HUES64 (cell line): Measurements from ENCODE around the gene SFN.
A peak's percentile ranks its signal among the peaks of the same experiment; 100 is the strongest.
"Not testable (repeated sequence)": the region's sequence is repeated elsewhere in the genome, so short reads cannot be mapped to it uniquely, and the experiment has no call there.

ENCODE experiments used
- H3K27ac ChIP-seq: 2 replicates; pipeline ENCODE4 v1.7.0; 2013; ENCODE audit warnings: low read depth, low read length, inconsistent platforms
- H3K27me3 ChIP-seq: 2 replicates; pipeline ENCODE4 v1.6.1; 2013; ENCODE audit warnings: mild to moderate bottlenecking, low read length; ENCODE audit not compliant: insufficient read depth
- H3K36me3 ChIP-seq: 2 replicates; pipeline ENCODE4 v1.6.1; 2013; ENCODE audit warnings: mild to moderate bottlenecking, low read length; ENCODE audit not compliant: insufficient read depth
- H3K4me1 ChIP-seq: 2 replicates; pipeline ENCODE4 v1.6.1; 2013; ENCODE audit warnings: mild to moderate bottlenecking, low read length, moderate library complexity; ENCODE audit not compliant: insufficient read depth
- H3K4me3 ChIP-seq: 2 replicates; pipeline ENCODE4 v1.5.1; 2013; ENCODE audit warnings: mild to moderate bottlenecking, low read length, moderate library complexity
- H3K9ac ChIP-seq: 2 replicates; pipeline ENCODE4 v1.6.1; 2013; ENCODE audit warnings: mild to moderate bottlenecking, low read depth, low read length
- H3K9me3 ChIP-seq: 2 replicates; pipeline ENCODE4 v1.6.1; 2013; ENCODE audit warnings: low read depth, low read length; ENCODE audit not compliant: insufficient read depth
- WGBS: fragments of 150-250, 120-280 bp; methylation state at CpG from one replicate; pipeline ENCODE4 v1.1.7; 2013; ENCODE audit warnings: missing lambda C conversion rate; 5-methylcytosine and 5-hydroxymethylcytosine counted together

SFN gene

DNA sequence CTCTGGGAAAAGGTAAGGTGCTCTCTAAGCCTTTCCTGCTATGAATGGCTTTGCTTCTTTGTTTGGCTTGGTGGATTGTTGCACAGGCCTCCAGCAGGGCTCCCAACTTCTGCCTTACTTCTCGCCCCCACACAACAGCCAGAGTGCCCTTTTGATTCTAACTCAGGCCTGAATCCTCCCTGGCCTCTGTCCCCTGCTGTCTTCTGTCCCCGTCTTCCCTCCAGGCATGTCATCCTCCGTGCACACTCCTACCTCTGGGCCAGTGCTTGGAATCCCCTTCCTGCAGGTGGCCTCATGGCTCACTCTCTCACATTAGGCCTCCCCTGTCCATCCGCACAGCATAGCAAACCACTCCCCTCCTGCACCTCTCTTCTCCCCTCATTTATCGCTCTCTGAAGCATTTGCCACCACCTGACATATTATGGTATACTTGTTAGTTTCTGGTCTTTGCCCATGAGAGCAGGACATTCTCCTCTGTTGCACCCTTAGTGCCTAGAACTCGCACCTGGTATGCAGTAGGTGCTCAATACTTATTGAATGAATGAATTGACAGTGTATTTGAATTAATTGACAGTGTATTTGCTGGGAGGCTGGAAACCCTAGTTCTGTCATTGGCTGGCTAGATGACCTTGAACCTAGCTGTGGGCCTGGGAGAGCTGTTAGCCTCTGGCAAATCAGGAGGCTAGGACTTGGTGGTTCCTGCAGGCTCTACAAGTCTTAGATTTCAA lies 33.6 kb upstream of the SFN start:
- Histone ChIP-seq H3K4me1 (peaks cover 9% of the 10 kb centered on the region; the same call in 1 of the 2 replicates), H3K36me3 (peaks cover 37% of the 10 kb centered on the region), H3K4me3 (no peak overlapping the region), H3K27me3 (no peaks in the 10 kb centered on the region), H3K9me3 (no peaks in the 10 kb centered on the region), H3K27ac (no peak overlapping the region), H3K9ac (no peak overlapping the region)
- WGBS, result 73% methylated on average over 6 of the region's 6 CpGs

- Histone ChIP-seq H3K36me3 (peaks cover 52% of the 10 kb centered on the region), H3K4me3 (no peak overlapping the region), H3K27ac (no peak overlapping the region), H3K9me3 (no peaks in the 10 kb centered on the region), H3K27me3 (no peaks in the 10 kb centered on the region), H3K4me1 (0 out of 2 replicates have a peak, but pooled peaks cover 2% of the 10 kb centered on the region), H3K9ac (no peak overlapping the region)
- 94% methylated on average over 3 of the region's 3 CpGs for WGBS
Observed at GRCh38 chr1:26831059-26831458, 31.9 kb upstream of the SFN start.

DNA sequence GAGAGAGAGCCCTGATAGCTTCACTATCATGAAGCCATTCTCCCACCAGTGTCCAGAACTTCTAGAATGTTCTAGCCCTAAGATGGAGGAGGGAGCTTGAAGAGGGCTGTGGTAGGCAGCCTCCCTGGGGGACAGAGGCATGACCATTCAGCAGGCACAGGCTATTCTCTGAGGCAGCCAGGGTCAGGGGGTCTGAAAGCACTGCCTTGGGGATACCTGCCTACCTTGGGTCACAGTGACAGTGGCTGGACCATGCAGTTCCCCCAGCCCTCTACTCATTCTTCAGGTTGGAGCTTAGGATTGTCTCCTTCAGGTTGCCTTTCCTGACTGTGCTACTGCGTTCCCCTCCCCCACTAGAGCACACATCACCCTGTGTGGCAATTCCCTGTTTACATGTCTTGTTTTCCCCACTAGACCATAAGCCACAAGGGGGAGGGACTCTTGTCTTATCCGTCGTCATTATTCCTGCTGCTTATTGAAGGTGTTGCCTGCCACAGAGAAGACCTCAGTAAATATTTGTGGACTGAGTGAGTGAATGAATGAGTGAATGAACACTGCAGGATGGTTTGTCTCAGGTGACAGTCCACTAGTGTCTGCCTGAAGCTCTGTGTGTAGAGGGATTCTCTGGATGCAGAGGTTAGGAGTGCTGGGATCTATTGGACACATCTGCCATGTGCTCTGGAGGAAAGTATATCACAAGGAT lies 31.3 kb upstream of the SFN start:
- Histone ChIP-seq H3K4me1 (no peaks in the 10 kb centered on the region), H3K9ac (no peak overlapping the region), H3K27ac (no peak overlapping the region), H3K9me3 (no peaks in the 10 kb centered on the region), H3K4me3 (no peak overlapping the region), H3K27me3 (no peaks in the 10 kb centered on the region), H3K36me3 (peaks cover 55% of the 10 kb centered on the region)
- 79% methylated on average over 3 of the region's 3 CpGs for WGBS

DNA sequence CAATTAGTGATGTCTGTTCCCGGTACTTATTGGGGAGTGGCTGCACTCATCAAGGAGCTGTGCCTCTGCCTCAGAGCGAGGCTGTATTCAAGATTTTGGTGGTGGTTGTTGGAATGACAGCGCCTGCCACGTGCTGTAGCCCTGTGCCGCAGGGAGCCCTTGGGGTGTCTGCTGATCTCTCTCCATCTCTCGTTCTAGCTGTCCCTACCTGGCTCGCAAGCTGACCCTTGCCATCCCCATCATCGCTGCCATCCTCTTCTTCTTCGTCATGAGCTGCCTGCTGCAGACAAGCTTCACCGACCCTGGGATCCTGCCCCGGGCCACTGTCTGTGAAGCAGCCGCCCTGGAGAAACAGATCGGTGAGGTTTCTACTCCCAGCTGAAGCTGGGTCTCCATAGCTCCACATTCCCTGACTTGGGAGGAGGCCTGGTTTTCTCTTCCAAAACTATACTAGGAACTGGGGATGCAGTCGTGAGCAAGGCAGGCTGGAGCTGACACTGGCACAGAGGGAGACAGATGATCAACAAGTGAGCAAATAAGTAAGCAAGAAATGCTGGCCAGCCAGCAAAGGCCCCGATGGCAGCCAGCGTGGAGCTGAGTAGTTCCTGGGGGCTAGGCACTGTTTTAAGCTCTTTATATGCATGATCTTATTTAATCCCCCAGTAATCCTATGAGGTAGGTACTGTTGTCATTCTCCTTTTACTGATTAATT lies 30.5 kb upstream of the SFN start:
- Histone ChIP-seq H3K36me3 (peaks cover 55% of the 10 kb centered on the region), H3K9me3 (no peaks in the 10 kb centered on the region), H3K27me3 (no peaks in the 10 kb centered on the region), H3K27ac (no peak overlapping the region), H3K4me1 (no peaks in the 10 kb centered on the region), H3K4me3 (no peak overlapping the region), H3K9ac (no peak overlapping the region)
- WGBS, result 94% methylated on average over 16 of the region's 16 CpGs

DNA sequence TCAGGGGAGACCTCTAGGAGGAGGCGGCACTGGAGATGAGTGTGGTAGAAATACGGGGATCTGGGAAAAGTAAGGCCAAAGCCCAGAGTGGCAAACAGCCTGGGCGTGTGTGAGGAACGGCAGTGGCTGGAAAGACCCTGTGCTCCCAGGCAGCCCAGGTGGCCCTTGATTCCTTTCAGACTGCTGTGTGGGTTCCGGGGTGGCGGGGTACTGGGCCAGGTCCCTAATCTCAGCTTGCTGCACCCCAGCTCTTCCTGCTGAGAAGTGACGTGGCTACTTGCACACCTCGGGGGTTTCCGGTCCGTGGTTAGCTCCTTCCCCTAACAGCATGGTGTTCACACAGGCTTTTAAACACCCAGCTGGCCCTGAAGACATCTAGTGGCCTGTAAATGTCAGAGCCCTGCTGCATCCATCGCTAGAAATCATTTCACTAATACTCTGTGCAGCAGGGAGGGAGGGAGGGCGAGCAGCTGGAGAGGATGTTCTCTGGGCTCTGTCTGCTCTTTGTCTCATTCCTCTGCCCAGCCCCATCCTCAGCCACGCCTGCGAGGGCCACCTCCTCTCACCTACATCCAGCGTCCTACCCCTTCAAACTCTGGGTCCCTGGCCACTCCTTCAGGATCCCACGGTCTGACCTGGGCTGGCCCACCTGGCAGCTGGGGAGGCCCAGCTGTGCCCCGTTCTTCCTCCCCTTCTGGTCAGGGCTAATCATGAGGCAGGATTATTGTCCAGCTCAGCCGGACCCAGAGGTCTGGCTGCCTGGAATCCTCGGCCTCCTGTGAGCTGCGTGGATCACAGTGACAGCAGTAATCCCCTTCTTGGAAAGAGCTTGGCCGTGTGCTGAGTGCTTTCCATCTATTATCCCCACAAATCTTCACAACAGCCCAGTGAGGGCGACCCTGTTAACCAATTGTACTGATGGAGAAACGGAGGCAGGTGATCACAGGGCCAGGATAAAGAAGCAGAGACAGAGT lies 29.2 kb upstream of the SFN start:
- no peaks in the 10 kb centered on the region for H3K9me3 ChIP-seq
- no peak overlapping the region for H3K27ac ChIP-seq
- H3K4me1 ChIP-seq, result no peaks in the 10 kb centered on the region
- no peaks in the 10 kb centered on the region for H3K27me3 ChIP-seq
- H3K4me3 ChIP-seq, result no peak overlapping the region
- 92% methylated on average over 23 of the region's 23 CpGs for WGBS
- H3K9ac ChIP-seq, result no peak overlapping the region
- peaks cover 64% of the 10 kb centered on the region for H3K36me3 ChIP-seq

DNA sequence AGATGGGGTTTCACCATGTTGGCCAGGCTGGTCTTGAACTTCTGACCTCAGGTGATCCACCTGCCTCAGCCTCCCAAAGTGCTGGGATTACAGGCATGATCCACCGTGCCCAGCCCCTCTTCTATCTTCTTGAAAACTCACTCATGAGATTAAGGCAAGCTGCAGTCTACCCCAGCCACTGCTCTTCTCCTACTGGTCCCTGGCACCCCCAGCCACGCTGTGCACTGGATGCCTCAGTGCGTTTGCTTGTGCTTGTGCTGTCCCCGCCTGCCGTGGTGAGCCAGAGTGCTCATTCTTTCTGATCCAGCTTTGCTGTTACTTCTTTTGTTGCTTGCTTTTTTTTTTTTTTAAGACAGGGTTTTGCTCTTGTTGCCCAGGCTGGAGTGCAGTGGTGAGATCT lies 25.3 kb upstream of the SFN start:
- H3K9ac ChIP-seq, H3K4me1 ChIP-seq, H3K4me3 ChIP-seq, H3K27ac ChIP-seq, H3K9me3 ChIP-seq, H3K27me3 ChIP-seq: not testable (repeated sequence)
- WGBS, result 94% methylated on average over 5 of the region's 5 CpGs
- H3K36me3 ChIP-seq, result peaks cover 65% of the 10 kb centered on the region

GRCh38 chr1:26838474-26839338 lies 24.2 kb upstream of the SFN start:
- H3K9me3 ChIP-seq, result no peaks in the 10 kb centered on the region
- H3K27me3 ChIP-seq, result no peaks in the 10 kb centered on the region
- peaks cover 58% of the 10 kb centered on the region for H3K36me3 ChIP-seq
- H3K4me1 ChIP-seq, result no peaks in the 10 kb centered on the region
- no peak overlapping the region for H3K9ac ChIP-seq
- H3K27ac ChIP-seq, result no peak overlapping the region
- H3K4me3 ChIP-seq, result no peak overlapping the region
- 91% methylated on average over 8 of the region's 8 CpGs for WGBS

DNA sequence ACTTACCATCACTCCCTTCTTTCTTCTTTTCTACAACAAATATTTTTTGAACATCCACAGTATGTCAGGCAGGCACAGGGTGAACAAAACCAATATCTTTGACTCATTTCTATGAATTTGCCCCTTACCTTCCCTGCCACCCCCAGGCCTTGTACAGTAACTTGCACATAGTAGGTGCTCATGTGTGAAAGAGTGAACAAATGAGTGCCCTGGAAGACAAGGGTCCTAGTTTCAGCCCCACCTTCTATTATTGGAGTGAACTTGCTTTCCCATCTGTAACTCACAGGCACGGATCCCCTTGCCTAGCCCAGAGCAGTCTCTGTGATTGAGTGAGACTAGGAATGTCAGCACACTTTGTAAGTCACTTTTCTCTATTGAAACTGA lies 23.6 kb upstream of the SFN start:
- Histone ChIP-seq H3K9me3 (no peaks in the 10 kb centered on the region), H3K4me1 (no peaks in the 10 kb centered on the region), H3K36me3 (peaks cover 54% of the 10 kb centered on the region), H3K9ac (no peak overlapping the region), H3K27me3 (no peaks in the 10 kb centered on the region), H3K4me3 (no peak overlapping the region), H3K27ac (no peak overlapping the region)
- 89% methylated on average over 1 of the region's 1 CpG for WGBS

- no peaks in the 10 kb centered on the region for H3K9me3 ChIP-seq
- 0 out of 2 replicates have a peak overlapping the region, but pooled peaks have one; percentile 30 for H3K9ac ChIP-seq
- no peak overlapping the region for H3K4me3 ChIP-seq
- 92% methylated on average over 6 of the region's 6 CpGs for WGBS
- no peaks in the 10 kb centered on the region for H3K4me1 ChIP-seq
- H3K27me3 ChIP-seq, result no peaks in the 10 kb centered on the region
- peaks cover 50% of the 10 kb centered on the region for H3K36me3 ChIP-seq
- H3K27ac ChIP-seq, result no peak overlapping the region
Observed at GRCh38 chr1:26839779-26840178, 23.2 kb upstream of the SFN start.
